Stomach (tissue), 9 donors: ENCODE results near the gene ANKRD35. TPM values are rescaled to one million over a fixed set of nuclear protein-coding genes. Genes with fewer than 3 reads are reported as not detected.
"Not testable (repeated sequence)": the region's sequence is repeated elsewhere in the genome, so short reads cannot be mapped to it uniquely, and the experiment has no call there.

ENCODE experiments used
- DNase-seq, 2 donors: peaks; one replicate each; pipeline versions ENCODE4 v3.0.0 to v3.0.0-alpha.2; 2013 to 2019
- H3K27ac ChIP-seq, 5 donors: fragments of 200-600 bp in 4 of 5; sonication (generic) in 4 of 5; one replicate each; pipeline ENCODE4 v1.5.1; 2013 to 2019; ENCODE audit warnings: mild to moderate bottlenecking in 1 of 5, moderate library complexity in 1 of 5
- H3K27me3 ChIP-seq, 3 donors: fragments of 200-600 bp; sonication (generic); one replicate each; pipeline ENCODE4 v1.5.1; 2017 to 2019; ENCODE audit warnings: mixed run types in 1 of 3
- H3K36me3 ChIP-seq, 4 donors: fragments of 200-600 bp; sonication (generic); 1 replicate in 3 of 4; 2 replicates in 1 of 4; pipeline ENCODE4 v1.5.1; 2016 to 2019
- H3K4me1 ChIP-seq, 4 donors: fragments of 200-600 bp; sonication (generic); one replicate each; pipeline ENCODE4 v1.5.1; 2016 to 2019
- H3K4me3 ChIP-seq, 4 donors: fragments of 200-600 bp; sonication (generic) in 3 of 4; one replicate each; pipeline ENCODE4 v1.5.1; 2016 to 2019; ENCODE audit warnings: mild to moderate bottlenecking in 1 of 4
- H3K9me3 ChIP-seq, 4 donors: fragments of 200-600 bp; sonication (generic); one replicate each; pipeline ENCODE4 v1.5.1; 2016 to 2019
- EP300 ChIP-seq: sonication (generic); formaldehyde crosslinking; IDR thresholded peaks from one replicate; pipeline ENCODE4 v1.6.1; 2017; ENCODE audit warnings: antibody characterized with exemption
- POLR2A ChIP-seq, 4 donors: fragments of 450-650 bp; IDR thresholded peaks; one replicate each; pipeline ENCODE4 v1.6.1; 2016; ENCODE audit warnings: antibody characterized with exemption in 4 of 4, control low read depth in 2 of 4, mild to moderate bottlenecking in 1 of 4, moderate library complexity in 1 of 4
- POLR2AphosphoS5 ChIP-seq, 3 donors: sonication (generic); formaldehyde crosslinking; IDR thresholded peaks; one replicate each; pipeline ENCODE4 v1.6.1; 2016; ENCODE audit warnings: antibody characterized with exemption in 3 of 3
- WGBS, 5 donors: extraction: QIAGEN DNeasy Blood & Tissue Kit in 3 of 5; methylation state at CpG; one replicate each; pipeline versions ENCODE4 v1.1.5 to v1.1.7; 2013 to 2018; 5-methylcytosine and 5-hydroxymethylcytosine counted together
- intact Hi-C: fragments of 100-400 bp; cut with DNase I; formaldehyde crosslinking; loops from one replicate; pipeline ENCODE4 v1.15.1; 2023; ENCODE audit warnings: low total_unique reads
- polyA plus RNA-seq, 3 donors: library from polyadenylated mRNA; stranded (reverse); fragments of 200-250 nt; gene quantifications; one replicate each; pipeline ENCODE4 v1.2.3, GENCODE V29; 2013
- total RNA-seq, 5 donors: library from RNA; depleted of rRNA; stranded (reverse); fragments of >200 nt; gene quantifications; one replicate each; pipeline versions ENCODE4 v1.1.0 to v1.2.3, GENCODE V29; 2014 to 2016
- TF ChIP-seq, protein P1 (sequence below), 7 experiments: fragments of 450-650 bp in 4 of 7; fragments of 200-600 bp in 3 of 7; sonication (generic) in 3 of 7; IDR thresholded peaks; one replicate each; pipeline ENCODE4 v1.5.1; 2016 to 2019; ENCODE audit warnings: antibody characterized with exemption in 7 of 7, control low read depth in 2 of 7, mild to moderate bottlenecking in 1 of 7
- donor health status: healthy with polysubstance abuse.
- donor health status: Bipolar disorder and iron deficiency.
- donor health status: healthy.

The ANKRD35 gene
- total and polyA plus RNA-seq, 8 donors = 0.58 to 10.0 (median 3.5) TPM; not detected in 2

DNA sequence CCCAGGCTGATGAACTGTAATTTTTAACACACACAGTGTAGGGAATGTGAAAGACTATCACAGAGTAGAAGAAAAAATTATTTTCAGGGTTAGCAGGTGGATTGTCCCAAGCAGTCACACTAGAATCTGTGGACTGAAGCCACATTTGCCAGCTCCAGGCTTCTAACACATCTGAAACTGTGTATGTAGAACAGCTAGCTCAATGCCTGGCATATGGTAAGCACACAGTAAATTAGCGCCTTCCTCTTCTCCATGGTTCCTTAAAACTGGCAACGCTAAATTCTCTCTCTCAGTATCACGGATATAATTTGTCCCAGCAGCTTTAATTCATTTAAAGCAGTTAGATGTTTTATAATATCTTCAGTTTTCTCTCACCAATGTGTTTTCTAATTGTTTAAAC is 42.6 kb downstream of the ANKRD35 start:
- no peaks in the 10 kb centered on the region for H3K9me3 ChIP-seq
- H3K4me3 ChIP-seq = no peak overlapping the region
- H3K27me3 ChIP-seq = no peaks in the 10 kb centered on the region
- no peak overlapping the region for H3K27ac ChIP-seq
- H3K36me3 ChIP-seq = peaks cover 40 to 62% (median 58%) of the 10 kb centered on the region in 4 donors
- H3K4me1 ChIP-seq = peaks cover 11 to 21% (median 19%) of the 10 kb centered on the region in 4 donors
- TF ChIP-seq POLR2AphosphoS5 (IDR thresholded peaks at IDR 0.05) (no peak), EP300 (no peak), POLR2A (IDR thresholded peaks at IDR 0.05) (no peak)
- TF ChIP-seq, protein P1, sequence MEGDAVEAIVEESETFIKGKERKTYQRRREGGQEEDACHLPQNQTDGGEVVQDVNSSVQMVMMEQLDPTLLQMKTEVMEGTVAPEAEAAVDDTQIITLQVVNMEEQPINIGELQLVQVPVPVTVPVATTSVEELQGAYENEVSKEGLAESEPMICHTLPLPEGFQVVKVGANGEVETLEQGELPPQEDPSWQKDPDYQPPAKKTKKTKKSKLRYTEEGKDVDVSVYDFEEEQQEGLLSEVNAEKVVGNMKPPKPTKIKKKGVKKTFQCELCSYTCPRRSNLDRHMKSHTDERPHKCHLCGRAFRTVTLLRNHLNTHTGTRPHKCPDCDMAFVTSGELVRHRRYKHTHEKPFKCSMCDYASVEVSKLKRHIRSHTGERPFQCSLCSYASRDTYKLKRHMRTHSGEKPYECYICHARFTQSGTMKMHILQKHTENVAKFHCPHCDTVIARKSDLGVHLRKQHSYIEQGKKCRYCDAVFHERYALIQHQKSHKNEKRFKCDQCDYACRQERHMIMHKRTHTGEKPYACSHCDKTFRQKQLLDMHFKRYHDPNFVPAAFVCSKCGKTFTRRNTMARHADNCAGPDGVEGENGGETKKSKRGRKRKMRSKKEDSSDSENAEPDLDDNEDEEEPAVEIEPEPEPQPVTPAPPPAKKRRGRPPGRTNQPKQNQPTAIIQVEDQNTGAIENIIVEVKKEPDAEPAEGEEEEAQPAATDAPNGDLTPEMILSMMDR (IDR thresholded peaks at IDR 0.05) = no peak
- 89 to 93% (median 92%) methylated on average over 3 of the region's 3 CpGs for WGBS, 5 donors
- intact Hi-C loops = no loop called here
- no peak for DNase-seq

DNA sequence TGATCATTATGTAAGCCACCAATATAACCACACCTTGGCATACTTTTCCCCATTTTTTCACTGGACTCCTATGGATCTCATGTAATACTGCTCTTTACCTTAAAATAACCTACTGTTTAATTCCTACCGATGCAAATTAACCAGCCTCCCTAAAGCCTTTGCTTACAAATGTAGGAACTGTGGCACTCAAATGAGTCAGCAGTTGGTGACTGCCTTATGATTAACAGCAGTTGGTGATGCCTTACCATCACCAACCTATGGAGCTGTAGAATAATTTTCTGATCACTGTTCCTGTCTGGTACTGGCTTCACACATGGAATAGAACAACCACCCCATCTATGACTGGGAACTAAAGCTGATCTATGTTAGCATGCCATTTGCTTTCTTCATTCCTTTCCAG is 48.0 kb downstream of the ANKRD35 start:
- TF ChIP-seq POLR2AphosphoS5 (IDR thresholded peaks at IDR 0.05) (no peak), EP300 (no peak), POLR2A (IDR thresholded peaks at IDR 0.05) (no peak)
- TF ChIP-seq, protein P1 (IDR thresholded peaks at IDR 0.05) = no peak
- 93 to 100% (median 96%) methylated on average over 1 of the region's 1 CpG for WGBS, 5 donors
- no peaks in the 10 kb centered on the region for H3K9me3 ChIP-seq
- no peak overlapping the region for H3K27ac ChIP-seq
- no peaks in the 10 kb centered on the region for H3K4me1 ChIP-seq
- DNase-seq = no peak
- H3K27me3 ChIP-seq = no peaks in the 10 kb centered on the region
- H3K36me3 ChIP-seq = peaks cover 82 to 100% (median 100%) of the 10 kb centered on the region in 4 donors
- intact Hi-C loops = no loop called here
- H3K4me3 ChIP-seq = no peak overlapping the region

DNA sequence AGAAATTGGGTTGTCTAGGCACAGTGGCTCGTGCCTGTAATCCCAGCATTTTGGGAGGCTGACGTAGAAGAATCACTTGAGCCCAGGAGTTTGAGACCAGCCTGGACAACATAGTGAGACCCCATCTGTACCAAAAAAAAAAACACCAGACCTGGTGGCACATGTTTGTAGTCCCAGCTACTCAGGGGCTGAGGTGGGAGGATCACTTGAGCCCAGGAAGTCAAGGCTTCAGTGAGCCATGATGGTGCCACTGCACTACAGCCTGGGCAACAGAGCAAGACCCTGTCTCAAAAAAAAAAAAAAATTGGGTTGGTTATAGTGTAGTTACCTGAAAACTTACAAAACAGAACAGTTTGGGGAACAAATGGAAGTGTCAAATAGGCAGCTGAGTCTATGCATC is 54.9 kb downstream of the ANKRD35 start:
- H3K27ac ChIP-seq, H3K9me3 ChIP-seq, H3K4me3 ChIP-seq, DNase-seq, H3K27me3 ChIP-seq, intact Hi-C loops: not testable (repeated sequence)
- 90 to 100% (median 98%) methylated on average over 2 of the region's 2 CpGs for WGBS, 5 donors
- Histone ChIP-seq H3K36me3 (peaks cover 69 to 100% (median 100%) of the 10 kb centered on the region in 4 donors), H3K4me1 (peaks cover 0 to 12% (median under 1%) of the 10 kb centered on the region in 4 donors)

DNA sequence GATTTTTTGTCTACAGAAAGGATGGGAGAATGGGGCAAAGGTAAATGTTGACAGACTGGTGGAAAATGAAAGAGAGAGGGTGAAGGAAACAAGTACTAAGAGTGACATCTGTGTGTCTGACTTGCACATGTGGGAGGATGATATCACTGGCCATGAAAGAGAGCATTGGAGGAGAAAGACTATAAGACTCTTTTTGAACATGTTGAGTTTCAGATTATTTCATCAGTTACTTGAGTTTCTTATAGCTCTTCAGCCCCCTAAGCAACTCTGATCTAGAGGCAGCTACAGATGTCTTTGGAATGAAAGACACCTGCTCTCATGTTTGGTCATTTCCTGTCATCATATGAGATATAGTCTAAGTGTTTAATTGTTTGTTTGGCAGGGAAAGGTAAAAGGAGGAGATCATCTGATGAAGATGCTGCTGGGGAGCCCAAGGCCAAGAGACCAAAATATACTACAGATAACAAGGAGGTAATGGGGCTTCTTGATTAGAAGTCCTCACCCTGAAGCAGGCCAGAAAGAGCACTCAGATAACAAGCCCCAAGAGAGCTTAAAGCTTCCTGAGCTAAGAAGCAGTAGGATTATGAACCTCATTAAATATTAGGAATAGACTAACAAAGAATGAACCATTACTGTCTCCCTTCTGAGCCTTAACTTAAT is 57.2 kb downstream of the ANKRD35 start:
- no peak overlapping the region for H3K4me3 ChIP-seq
- peaks cover 8 to 25% (median 11%) of the 10 kb centered on the region in 4 donors for H3K4me1 ChIP-seq
- DNase-seq = no peak
- intact Hi-C loops = no loop called here
- peaks cover 57 to 79% (median 78%) of the 10 kb centered on the region in 4 donors for H3K36me3 ChIP-seq
- no peaks in the 10 kb centered on the region for H3K9me3 ChIP-seq
- no peaks in the 10 kb centered on the region for H3K27me3 ChIP-seq
- TF ChIP-seq, protein P1 (IDR thresholded peaks at IDR 0.05) = no peak
- TF ChIP-seq POLR2AphosphoS5 (IDR thresholded peaks at IDR 0.05) (no peak), POLR2A (IDR thresholded peaks at IDR 0.05) (no peak), EP300 (no peak)
- no peak overlapping the region for H3K27ac ChIP-seq

DNA sequence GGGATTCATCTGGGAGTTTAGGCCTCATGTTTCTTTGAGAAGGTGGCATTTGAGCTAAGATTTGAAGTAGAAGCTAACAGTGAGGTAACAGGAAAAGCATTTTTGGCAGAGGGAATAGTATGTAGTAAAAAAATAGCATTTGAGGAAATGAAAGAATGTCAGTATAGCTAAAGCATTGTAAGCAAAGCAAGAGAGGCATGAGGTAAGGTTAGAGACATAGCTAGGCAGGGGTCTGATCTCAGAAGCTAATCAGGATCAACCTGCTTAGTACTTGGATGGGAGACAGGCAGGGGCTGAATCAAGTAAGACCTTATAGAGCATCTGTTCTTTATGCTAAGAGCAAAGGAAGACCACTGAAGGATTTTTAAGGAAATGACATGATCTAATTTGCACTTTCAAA is 57.7 kb downstream of the ANKRD35 start:
- Histone ChIP-seq H3K36me3 (peaks cover 52 to 74% (median 72%) of the 10 kb centered on the region in 4 donors), H3K4me1 (peaks cover 8 to 25% (median 11%) of the 10 kb centered on the region in 4 donors), H3K27ac (no peak overlapping the region), H3K9me3 (no peaks in the 10 kb centered on the region), H3K4me3 (no peak overlapping the region), H3K27me3 (no peaks in the 10 kb centered on the region)
- intact Hi-C loops = no loop called here
- TF ChIP-seq EP300 = no peak
- TF ChIP-seq POLR2AphosphoS5 (IDR thresholded peaks at IDR 0.05) = no peak
- TF ChIP-seq, protein P1 (IDR thresholded peaks at IDR 0.05) = no peak
- TF ChIP-seq POLR2A (IDR thresholded peaks at IDR 0.05) = no peak
- DNase-seq = no peak
